HG03342 (cell line): Measurements from ENCODE around the gene NOP56.
"Not testable (repeated sequence)": the region's sequence is repeated elsewhere in the genome, so short reads cannot be mapped to it uniquely, and the experiment has no call there.

Source experiments
- ATAC-seq: cut with Tn5 transposase; IDR thresholded peaks from one replicate; pipeline ENCODE4 v1.9.1; 2021; ENCODE audit warnings: mild to moderate bottlenecking, moderate library complexity; ENCODE audit not compliant: unreplicated experiment

NOP56 gene

GRCh38 chr20:2680046-2680445 lies 27.6 kb downstream of the NOP56 start:
- no peak for ATAC-seq

DNA sequence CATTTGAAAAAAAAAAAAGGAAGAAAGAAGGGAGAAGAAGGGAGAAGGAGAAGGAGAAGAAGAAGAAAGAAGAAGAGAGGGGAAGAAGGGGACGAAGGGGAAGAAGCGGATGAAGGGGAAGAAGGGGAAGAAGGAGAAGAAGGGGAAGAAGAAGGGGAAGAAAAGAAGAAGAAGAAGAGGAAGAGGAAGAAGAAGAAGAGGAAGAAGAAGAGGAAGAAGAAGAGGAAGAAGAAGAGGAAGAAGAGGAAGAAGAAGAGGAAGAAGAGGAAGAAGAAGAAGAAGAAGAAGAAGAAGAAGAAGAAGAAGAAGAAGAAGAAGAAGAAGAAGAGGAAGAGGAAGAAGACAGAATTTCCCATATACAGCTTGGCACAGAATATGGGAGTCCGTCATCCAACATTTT lies 29.6 kb downstream of the NOP56 start:
- ATAC-seq = not testable (repeated sequence)

GRCh38 chr20:2684817-2685216 lies 32.4 kb downstream of the NOP56 start:
- ATAC-seq = not testable (repeated sequence)

GRCh38 chr20:2687514-2687913 lies 35.1 kb downstream of the NOP56 start:
- no peak for ATAC-seq

DNA sequence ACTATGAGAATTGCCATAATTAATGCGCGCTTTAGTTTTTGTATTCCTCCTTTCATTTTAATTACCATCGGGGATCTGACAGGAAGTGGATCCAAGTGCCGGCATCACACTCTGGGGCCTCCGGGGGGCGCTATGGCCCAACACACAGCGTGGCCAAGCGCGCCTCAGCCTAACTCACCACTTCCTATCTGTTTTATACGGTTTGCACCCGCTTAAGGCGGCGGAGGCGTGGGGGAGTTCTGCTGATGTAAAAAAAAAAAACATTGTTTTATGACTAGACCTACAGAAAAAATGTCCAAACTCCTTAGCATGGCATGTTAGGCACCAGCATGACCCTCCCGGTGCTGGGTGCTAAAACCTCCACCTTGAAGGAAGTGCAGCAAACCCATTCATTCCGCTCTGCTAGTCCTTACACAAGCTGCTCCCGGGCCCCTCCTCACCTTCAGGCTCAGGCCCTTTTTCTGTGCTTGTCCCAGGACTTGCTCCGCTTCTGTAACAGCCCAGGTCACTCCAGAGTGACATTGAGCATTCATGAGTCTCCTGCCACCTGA lies 35.7 kb downstream of the NOP56 start:
- no peak for ATAC-seq

DNA sequence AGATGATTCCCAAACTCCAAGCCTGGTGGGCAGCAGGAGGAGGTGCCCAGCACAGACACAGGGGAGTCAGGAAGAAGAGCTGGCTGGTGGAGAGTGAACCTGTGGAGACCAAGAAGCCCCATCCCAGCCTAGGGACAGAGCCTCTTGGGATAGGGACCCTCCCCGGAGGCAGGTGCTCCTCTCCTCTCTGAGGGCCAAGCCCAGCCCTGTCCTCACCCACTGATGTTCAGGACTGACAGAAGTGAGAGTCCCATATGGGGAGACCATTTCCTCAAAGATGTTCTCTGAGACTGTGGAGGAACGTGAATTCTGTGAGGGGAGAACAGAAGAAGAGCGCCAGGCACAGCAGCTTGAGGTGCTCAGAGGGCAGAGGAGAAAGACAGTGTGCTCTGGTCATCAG lies 37.8 kb downstream of the NOP56 start:
- ATAC-seq = no peak

DNA sequence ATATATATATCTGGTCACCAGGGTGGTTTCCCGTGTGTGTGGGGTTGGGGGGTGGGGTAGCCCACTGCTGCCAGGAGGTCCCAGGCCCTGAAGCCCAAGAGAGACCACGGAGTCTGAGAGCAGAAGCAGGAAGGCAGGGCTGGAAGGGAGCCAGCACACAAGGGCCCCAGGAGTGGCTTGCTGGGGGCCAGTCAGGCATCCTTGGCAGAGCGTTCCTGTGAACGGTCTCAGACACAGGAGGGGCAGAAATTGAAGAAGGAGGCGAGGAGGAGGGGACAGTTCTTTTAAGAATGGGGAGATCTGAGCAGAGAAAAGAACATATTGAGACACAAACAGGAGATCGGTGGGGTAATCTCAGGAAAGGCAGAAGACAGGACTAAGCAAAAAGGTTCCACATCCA lies 38.3 kb downstream of the NOP56 start:
- no peak for ATAC-seq

DNA sequence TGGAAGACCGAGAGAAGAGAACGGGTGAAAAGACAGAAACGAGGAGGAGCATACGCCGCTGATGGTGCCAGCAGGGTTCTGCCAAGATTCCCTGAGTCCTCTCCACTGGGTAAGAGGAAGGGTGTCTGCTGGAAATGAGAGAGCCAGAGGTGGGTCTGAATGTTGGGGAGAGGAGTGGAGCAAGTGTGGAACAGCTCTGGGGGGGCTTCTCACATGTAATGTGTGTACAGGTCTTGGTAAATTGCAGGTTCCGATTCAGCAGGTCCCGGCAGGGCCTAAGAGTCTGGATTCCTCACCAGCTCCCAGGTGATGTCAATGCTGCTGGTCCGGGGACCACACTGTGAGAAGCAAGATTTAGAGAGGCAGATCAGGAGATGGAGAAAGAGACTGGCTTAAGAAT lies 38.7 kb downstream of the NOP56 start:
- no peak for ATAC-seq

GRCh38 chr20:2691663-2692035 lies 39.2 kb downstream of the NOP56 start:
- no peak for ATAC-seq

DNA sequence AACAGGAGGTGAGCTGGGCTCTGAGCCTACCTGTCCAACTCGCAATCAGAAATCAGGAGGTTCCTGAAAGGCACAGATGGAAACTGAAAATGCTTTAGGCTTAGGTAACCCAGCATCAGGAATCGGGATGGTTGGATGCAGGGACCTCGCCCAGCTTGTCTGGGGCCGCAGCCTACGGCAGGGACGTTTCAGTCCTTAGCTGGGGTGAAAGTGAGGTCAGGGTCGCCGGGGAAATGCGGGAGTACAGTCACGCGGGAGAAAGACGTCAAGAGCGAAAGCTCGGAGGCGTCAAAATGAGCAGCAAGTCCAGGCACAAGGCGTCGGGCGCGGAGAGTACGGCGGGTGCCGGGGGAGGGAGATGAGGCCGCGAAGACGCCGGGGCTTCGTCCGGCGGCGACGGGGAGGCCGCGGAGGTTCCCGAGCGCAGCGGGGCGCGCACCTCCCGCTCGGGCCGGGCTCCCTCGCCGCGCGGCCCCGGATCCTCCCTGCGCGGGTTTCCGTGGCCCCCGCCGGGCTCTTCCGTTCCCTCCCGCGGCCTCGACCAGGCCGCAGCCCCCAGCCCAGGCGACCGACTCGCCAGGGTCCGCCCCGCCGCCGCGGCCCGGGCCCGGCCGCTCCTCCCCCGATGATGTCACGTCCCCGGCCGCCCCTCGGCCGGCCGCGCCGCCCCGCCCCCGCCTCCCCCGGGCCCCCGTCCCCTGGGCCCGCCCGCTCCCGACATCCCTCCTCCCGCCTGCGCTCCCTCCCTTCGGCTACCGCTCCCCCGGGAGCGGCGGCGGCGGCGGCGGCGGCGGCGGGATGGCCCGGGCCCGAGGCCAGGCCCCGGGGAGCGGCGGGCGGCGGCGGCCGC lies 39.8 kb downstream of the NOP56 start, which contains the start of gene EBF4:
Gene EBF4 (plus strand): TSS at position 745 of the 850 bp plus-strand sequence. CDS start 866 bp downstream, outside the sequence.
- ATAC-seq = no peak

DNA sequence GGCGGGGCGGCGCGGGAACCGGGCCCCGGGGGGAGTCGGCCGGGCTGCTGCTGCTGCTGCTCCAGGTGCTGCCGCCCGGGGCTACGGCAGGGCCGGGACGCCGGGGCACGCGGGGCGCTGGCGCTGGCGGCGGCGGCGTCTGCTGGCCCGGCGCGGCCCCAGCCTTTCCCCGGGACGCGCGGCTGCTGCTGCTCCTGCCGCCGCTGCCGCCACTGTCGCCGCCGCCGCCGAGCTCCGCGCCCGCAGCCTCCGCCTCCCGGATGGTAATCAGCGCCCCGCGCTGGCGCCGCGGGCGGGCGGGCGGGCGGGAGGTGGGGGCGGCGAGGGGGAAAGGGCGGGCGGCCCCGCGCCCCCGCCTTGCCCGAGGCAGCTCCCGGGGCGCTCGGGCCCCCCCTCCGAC lies 40.5 kb downstream of the NOP56 start:
- no peak for ATAC-seq

DNA sequence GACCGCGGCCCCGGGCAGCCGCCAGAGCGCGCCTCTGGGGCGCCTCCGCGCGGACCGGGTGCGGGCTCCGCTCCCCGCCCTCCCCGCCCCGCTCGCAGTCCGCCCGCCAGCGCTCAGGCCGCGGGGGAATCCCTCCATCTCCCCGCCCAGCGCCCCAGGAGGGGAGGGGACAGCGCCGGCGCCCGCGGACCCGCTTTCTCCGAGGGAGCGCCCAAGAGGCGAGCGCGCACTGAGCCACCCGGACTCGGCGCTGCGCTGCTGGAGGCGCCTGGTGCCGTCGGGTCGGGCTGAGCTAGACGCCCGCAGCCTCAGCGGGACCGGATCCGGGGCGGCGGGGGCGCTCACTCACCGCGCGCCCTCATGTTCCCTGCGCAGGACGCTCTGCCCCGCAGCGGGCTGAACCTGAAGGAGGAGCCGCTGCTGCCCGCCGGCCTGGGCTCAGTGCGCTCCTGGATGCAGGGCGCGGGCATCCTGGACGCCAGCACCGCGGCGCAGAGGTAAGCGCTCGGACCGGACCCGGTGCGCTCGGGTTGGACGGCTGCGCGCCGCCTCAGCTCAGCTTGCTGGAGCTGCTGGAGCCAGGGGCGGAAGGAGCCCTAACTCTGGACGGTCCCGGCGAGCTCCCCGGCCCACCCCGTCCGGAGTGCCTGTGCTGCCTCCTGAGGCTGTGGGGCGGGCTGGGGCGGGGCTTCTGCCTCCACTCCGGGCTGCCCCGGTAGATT lies 41.0 kb downstream of the NOP56 start:
- ATAC-seq = no peak

- ATAC-seq = no peak
Observed at GRCh38 chr20:2694008-2694471, 41.6 kb downstream of the NOP56 start.

DNA sequence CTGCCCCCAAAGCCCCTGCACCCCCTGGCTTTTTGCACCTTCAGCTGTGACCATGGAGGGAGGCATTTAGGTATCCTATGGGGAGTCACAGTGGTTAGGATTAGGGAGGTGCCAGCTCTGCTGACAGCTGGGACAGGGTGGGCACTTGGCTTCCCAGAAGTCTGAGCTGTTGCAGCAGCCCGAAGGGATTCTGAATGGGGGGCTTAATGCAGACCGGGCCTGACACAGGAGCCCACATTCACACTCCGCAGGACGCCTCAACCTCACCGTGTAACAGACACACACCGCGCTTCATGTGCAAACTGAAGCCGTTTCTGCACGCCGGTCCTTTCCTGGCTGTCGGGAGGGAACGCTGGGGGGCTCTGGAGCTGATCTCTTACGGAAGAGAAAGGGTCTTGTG lies 42.1 kb downstream of the NOP56 start:
- no peak for ATAC-seq

DNA sequence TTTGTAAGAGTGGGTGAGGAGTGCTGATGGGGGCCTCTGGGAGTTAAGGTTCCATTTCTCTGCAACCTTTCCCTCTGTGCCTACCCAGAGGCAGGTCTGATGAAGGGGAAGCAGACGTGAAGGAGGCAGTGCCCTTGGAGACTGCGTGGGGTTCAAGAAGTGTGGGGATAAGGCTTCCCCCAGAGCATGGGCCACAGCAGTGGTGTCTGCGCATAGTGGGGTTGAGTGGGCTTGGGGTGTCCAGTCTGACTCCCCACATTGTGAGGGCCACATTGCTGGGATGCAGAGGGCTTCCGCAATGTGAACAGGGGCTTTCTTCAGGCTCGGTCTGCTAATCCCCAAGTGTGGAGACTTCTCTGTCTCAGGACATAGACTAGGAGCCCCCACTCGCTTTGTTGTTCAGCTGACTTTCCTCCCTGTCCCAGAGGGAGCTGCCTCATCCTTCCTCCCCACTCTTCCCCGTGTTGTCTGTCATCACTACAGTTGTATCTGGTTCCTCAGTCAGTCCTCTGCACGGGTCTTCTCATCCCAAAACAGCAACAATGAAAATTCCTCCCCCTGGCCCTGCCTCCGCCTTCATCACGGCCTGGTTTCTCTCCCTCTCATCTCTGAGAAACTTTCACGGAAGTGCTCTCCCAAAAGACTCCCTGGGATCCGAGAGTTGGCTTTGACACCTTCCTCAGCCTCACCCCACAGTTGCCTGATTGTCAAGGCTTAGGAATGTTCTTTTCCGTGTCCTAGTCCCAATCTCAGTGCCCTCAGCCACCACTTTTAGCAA lies 43.0 kb downstream of the NOP56 start:
- ATAC-seq = no peak

GRCh38 chr20:2695984-2696525 lies 43.6 kb downstream of the NOP56 start:
- ATAC-seq = not testable (repeated sequence)

GRCh38 chr20:2696646-2697045 lies 44.2 kb downstream of the NOP56 start:
- ATAC-seq = no peak

- ATAC-seq = no peak
Observed at GRCh38 chr20:2697768-2698167, 45.3 kb downstream of the NOP56 start.

GRCh38 chr20:2698186-2698817 lies 45.9 kb downstream of the NOP56 start:
- ATAC-seq = no peak

DNA sequence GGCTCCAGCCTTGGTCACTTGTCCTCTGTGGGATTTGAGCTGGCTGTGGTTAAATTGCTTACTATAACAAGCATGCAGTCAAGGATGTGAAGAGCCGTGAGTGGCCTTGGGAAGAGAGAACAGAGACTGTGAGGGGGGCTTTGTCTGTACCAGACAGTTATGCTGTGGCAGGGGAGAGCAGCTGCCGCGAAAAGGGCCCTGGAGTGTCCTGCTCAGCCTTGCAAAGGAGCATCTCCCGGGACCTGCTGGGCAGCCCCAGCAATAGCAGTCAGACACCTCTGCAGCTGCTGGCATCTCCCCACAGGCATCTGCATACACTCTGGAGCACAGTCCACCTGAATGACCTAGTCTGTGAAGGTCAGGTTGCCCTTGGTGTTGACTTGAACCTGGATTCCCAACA lies 46.5 kb downstream of the NOP56 start:
- no peak for ATAC-seq
